KMS-11 (cell line): Measurements from ENCODE around the gene ZCRB1.

Experiments used
- H2AFZ ChIP-seq: fragments of 200-600 bp; sonication (generic); 2 replicates; pipeline ENCODE4 v1.6.1; 2016; ENCODE audit warnings: antibody characterized with exemption, mixed run types, low read depth
- H3K27ac ChIP-seq: fragments of 200-600 bp; sonication (generic); 2 replicates; pipeline ENCODE4 v1.6.1; 2016; ENCODE audit warnings: mild to moderate bottlenecking, mixed run types
- H3K27me3 ChIP-seq: fragments of 200-600 bp; sonication (generic); 2 replicates; pipeline ENCODE4 v1.6.1; 2017; ENCODE audit warnings: mild to moderate bottlenecking, low read depth, mixed run types, moderate library complexity; ENCODE audit not compliant: insufficient read depth
- H3K36me3 ChIP-seq: fragments of 200-600 bp; sonication (generic); 2 replicates; pipeline ENCODE4 v1.6.1; 2017; ENCODE audit warnings: mild to moderate bottlenecking, mixed run types; ENCODE audit not compliant: insufficient read depth
- H3K4me1 ChIP-seq: fragments of 200-600 bp; sonication (generic); 2 replicates; pipeline ENCODE4 v1.6.1; 2016; ENCODE audit warnings: mild to moderate bottlenecking, low read depth, mixed run types; ENCODE audit not compliant: poor library complexity, severe bottlenecking
- H3K4me2 ChIP-seq: fragments of 200-600 bp; sonication (generic); 2 replicates; pipeline ENCODE4 v1.7.0; 2016; ENCODE audit warnings: mild to moderate bottlenecking, mixed run types
- H3K4me3 ChIP-seq: fragments of 200-600 bp; sonication (generic); IDR thresholded peaks from 2 replicates; pipeline ENCODE4 v1.6.1; 2017; ENCODE audit warnings: low read depth, low read length, mixed read lengths; ENCODE audit not compliant: insufficient read depth
- H3K79me2 ChIP-seq: fragments of 200-600 bp; sonication (generic); 2 replicates; pipeline ENCODE4 v1.6.1; 2016; ENCODE audit warnings: low read depth, mixed run types; ENCODE audit not compliant: insufficient read depth
- H3K9ac ChIP-seq: fragments of 200-600 bp; sonication (generic); 2 replicates; pipeline ENCODE4 v1.6.1; 2016; ENCODE audit warnings: mild to moderate bottlenecking, mixed run types
- H4K20me1 ChIP-seq: fragments of 200-600 bp; sonication (generic); 2 replicates; pipeline ENCODE4 v1.6.1; 2016; ENCODE audit warnings: mild to moderate bottlenecking, mixed run types; ENCODE audit not compliant: insufficient read depth
- CTCF ChIP-seq: fragments of 200-600 bp; sonication (generic); conservative IDR thresholded peaks from 2 replicates; pipeline ENCODE4 v1.6.1; 2017; ENCODE audit warnings: low read depth, mild to moderate bottlenecking, antibody characterized with exemption, low read length, moderate library complexity, mixed read lengths

The ZCRB1 gene

GRCh38 chr12:42309996-42310395 is 15.9 kb downstream of the ZCRB1 start:
- Histone ChIP-seq H3K4me3 (no peak overlapping the region), H3K4me2 (no peak overlapping the region; the same call in 1 of the 2 replicates), H3K27ac (no peak overlapping the region), H3K79me2 (no peaks in the 10 kb centered on the region), H2AFZ (no peak overlapping the region), H3K9ac (no peak overlapping the region), H3K36me3 (no peaks in the 10 kb centered on the region), H4K20me1 (no peaks in the 10 kb centered on the region), H3K27me3 (no peaks in the 10 kb centered on the region), H3K4me1 (peaks cover 14% of the 10 kb centered on the region)
- TF ChIP-seq CTCF: no peak

- H3K27me3 ChIP-seq: no peaks in the 10 kb centered on the region
- H4K20me1 ChIP-seq: no peaks in the 10 kb centered on the region
- no peaks in the 10 kb centered on the region for H3K79me2 ChIP-seq
- TF ChIP-seq CTCF: no peak
- no peak overlapping the region for H3K9ac ChIP-seq
- no peak overlapping the region for H3K4me3 ChIP-seq
- no peak overlapping the region for H3K27ac ChIP-seq
- no peak overlapping the region for H2AFZ ChIP-seq
- no peak overlapping the region for H3K4me2 ChIP-seq
- H3K4me1 ChIP-seq: peaks cover 14% of the 10 kb centered on the region
- no peaks in the 10 kb centered on the region for H3K36me3 ChIP-seq
These were observed 17.5 kb downstream of the ZCRB1 start for GRCh38 chr12:42308390-42308789.

GRCh38 chr12:42306297-42306696 is 19.6 kb downstream of the ZCRB1 start:
- Histone ChIP-seq H3K79me2 (no peaks in the 10 kb centered on the region), H3K4me1 (peaks cover 14% of the 10 kb centered on the region), H4K20me1 (no peaks in the 10 kb centered on the region), H3K4me3 (no peak overlapping the region), H3K27me3 (no peaks in the 10 kb centered on the region), H3K27ac (no peak overlapping the region), H3K36me3 (no peaks in the 10 kb centered on the region), H3K4me2 (no peak overlapping the region), H2AFZ (no peak overlapping the region), H3K9ac (no peak overlapping the region)
- TF ChIP-seq CTCF: no peak

GRCh38 chr12:42299392-42300308 is 26.2 kb downstream of the ZCRB1 start:
- Histone ChIP-seq H3K4me2 (peak overlapping the region; percentile 97), H4K20me1 (no peaks in the 10 kb centered on the region), H2AFZ (peak overlapping the region; percentile 86), H3K27me3 (no peaks in the 10 kb centered on the region), H3K79me2 (no peaks in the 10 kb centered on the region), H3K4me3 (no peak overlapping the region), H3K4me1 (peaks cover 29% of the 10 kb centered on the region), H3K9ac (peak overlapping the region; percentile 63), H3K36me3 (no peaks in the 10 kb centered on the region), H3K27ac (peak overlapping the region; percentile 88)
- TF ChIP-seq CTCF: no peak
